DMS 273 (cell line): Measurements from ENCODE around the gene DNAJB12.
"Not testable (repeated sequence)": the region's sequence is repeated elsewhere in the genome, so short reads cannot be mapped to it uniquely, and the experiment has no call there.

Experiments used
- DNase-seq: peaks from one replicate; lab custom pipeline; 2025; ENCODE audit not compliant: unreplicated experiment; lab: John Stamatoyannopoulos, UW

Gene DNAJB12

GRCh38 chr10:72331575-72332422, 22.9 kb downstream of the DNAJB12 start:
- peak; percentile 98 for DNase-seq

DNA sequence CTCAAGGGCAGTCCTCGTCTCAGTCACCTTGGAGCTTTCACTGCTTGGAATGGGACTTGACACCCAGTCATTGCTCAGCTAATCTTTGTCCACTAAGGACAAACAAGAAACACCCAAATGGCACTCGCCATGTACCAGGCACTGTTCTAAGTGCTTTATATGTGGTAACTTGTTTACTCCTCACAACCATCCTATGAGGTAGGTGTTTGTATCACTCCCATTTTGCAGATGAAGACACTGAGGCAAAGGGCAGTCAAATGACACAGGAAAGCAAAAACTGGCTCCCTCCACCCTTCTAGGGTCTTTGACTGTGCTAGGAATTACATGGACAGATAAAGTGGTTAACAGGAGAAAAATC, 24.7 kb downstream of the DNAJB12 start:
- DNase-seq = no peak

GRCh38 chr10:72329290-72330068, 25.2 kb downstream of the DNAJB12 start:
- peak; percentile 52 for DNase-seq

- peak; percentile 58 for DNase-seq
Observed at GRCh38 chr10:72328829-72329204, 25.9 kb downstream of the DNAJB12 start.

DNA sequence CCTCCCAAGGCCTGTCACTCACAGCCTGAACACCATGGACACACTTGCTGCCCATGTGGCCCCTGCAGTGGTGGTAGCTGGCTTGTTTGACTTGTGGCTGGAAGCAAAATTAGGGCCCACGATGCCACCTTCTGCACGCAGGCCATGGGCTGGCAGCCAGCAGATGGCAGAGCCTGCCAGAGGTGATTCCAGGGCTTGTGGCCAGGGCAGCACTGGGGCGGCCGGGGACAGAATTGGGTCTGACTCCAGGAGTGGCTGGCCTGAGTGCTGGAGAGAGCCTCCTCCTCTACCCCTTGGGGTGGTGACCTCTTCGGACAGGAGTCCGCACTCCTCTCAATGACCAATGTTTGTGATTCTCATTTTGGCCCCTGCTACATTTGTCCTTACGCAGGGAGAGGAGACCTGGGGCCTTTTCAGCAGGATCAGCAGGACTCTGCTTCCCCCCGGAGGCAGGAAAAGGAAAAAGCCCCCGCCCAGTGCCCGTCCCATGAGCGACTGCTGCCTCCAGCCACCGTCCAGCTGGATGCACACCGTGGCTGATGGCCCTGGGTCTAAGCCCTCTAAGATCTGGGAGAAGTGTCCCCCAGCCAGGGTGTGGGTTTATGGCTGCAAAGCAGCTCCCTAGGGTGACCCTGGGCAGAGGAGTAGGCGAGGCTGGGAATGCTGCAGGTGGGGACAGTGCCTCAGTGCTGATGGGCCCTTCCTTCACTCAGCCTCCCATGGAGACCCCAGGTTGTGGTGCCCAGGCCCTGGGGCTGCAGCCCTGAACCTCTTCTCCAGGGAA, 26.5 kb downstream of the DNAJB12 start:
- peak; percentile 82 for DNase-seq

DNA sequence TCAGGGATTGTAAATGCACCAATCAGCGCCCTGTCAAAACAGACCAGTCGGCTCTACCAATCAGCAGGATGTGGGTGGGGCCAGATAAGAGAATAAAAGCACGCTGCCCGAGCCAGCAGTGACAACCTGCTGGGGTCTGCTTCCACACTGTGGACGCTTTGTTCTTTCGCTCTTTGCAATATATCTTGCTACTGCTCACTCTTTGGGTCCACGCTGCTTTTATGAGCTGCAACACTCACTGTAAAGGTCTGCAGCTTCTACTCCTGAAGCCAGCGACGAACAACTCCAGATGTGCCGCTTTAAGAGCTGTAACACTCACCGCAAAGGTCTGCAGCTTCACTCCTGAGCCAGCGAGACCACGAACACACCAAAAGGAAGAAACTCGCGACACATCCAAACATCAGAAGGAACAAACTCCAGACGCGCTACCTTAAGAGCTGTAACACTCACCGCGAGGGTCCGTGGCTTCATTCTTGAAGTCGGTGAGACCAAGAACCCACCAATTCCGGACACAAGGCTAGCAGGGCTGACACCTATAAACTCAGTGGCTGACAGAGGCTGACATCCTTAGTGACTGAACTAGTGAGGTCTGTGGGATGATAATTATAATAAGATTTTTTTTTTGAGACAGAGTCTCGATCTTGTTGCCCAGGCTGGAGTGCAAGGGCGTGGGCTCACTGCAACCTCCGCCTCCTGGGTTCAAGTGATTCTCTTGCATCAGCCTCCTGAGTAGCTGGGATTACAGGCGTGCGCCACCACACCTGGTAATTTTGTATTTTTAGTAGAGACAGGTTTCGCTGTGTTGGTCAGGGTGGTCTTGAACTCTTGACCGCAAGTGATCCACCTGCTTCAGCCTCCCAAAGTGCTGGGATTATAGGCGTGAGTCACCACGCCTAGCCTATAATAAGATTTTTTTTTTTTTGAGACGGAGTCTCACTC, 27.8 kb downstream of the DNAJB12 start:
- DNase-seq = not testable (repeated sequence)

GRCh38 chr10:72325243-72326175, 29.2 kb downstream of the DNAJB12 start:
- peak; percentile 97 for DNase-seq

- DNase-seq = no peak
Observed at GRCh38 chr10:72323771-72324191, 30.9 kb downstream of the DNAJB12 start.

GRCh38 chr10:72323108-72323749, 31.5 kb downstream of the DNAJB12 start:
- DNase-seq = no peak

GRCh38 chr10:72322280-72323058, 32.2 kb downstream of the DNAJB12 start:
- no peak for DNase-seq

DNA sequence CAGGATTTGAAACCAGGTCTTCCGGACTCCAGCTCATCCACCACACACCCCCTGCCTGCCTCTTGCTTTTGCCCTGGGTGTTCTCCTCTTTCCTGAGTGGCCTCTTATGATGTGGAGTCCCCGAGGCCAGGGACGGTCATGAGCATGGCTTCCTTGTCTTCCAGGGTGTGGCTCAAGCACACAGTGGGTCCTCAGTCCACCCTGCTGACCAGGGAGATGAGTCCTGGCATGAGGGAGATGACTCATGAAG, 32.8 kb downstream of the DNAJB12 start:
- no peak for DNase-seq

DNA sequence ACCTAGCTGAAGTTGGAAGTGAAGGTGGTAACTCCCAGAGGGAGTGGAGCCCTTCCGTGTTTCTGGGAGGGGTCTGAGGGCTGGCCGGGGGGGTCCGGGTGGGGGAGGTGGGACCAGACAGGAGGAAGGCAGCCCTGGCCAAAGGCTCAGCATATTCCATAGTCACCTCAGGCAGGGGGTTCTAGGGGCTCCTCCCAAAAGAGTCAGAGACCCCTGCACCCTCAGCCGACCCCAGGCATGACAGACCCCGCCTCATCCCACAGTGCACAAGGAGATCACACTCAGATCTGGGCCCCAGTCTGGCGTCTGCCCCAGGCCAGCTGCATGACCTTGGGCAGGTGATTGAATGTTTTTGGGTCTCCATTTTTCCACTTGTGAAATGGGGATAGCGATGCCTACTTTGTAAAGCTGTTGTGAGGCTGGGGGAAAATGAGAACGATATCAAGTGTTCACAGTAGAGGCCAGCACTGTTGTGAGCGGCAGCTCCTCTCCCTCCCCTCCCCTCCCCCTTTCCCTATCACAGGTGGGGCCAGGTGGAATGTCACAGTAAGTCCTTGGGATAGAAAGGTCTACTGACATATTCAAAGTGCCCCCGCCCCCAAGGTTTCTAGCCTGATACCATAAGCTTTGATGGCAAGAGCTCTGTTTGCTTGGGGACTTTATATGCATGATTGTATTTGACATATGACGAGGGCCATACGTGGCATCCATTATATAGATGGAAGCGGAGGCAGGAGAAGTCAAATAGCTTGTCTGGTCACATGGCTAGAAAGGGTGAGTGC, 33.3 kb downstream of the DNAJB12 start:
- no peak for DNase-seq

DNA sequence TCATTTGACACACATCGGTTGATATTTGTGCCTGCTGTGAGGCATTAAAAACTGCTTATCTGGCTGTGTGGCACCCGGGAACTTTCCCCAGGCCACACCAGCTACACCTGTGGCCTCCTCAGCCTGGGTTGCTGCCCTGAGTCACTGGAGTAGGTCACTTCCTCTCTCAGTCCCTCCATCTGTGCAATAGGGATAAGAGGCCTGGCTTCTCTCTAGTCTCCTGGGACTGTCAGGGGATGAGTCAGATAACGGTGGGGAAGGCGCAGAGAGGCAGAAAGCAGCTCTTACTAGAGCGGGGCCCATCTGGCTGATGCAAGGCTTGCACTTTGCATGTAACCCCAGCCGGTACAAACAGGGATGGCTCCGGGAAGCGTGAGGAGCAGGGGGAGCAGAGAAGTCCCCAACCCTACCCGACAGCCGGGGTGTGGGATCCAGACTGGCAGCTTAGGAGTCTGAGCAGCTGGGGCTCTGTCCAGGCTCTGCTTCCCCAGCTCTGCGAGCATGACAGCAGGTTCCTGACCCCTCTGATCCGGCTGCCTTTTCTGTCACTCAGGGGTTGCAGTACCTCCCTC, 34.0 kb downstream of the DNAJB12 start:
- peak; percentile 98 for DNase-seq

- DNase-seq = peak; percentile 93
Observed at GRCh38 chr10:72319416-72320254, 35.1 kb downstream of the DNAJB12 start.

- no peak for DNase-seq
Observed at GRCh38 chr10:72318418-72319262, 36.1 kb downstream of the DNAJB12 start.
